ENCODE measurements around the gene KRTAP5-2. TPM values are rescaled to one million over a fixed set of nuclear protein-coding genes. Genes with fewer than 3 reads are reported as not detected.

Gene KRTAP5-2
- total RNA-seq, 4 donors from 2014 or later, result 0.55 to 15.1 TPM; not detected in 2

GRCh38 chr11:1565904-1566247, 32.2 kb downstream of the KRTAP5-2 start:
- TF ChIP-seq CTCF (IDR thresholded peaks at IDR 0.05), result no peak
- H3K4me3 ChIP-seq (ENCODE audit: low read depth, poor library complexity, severe bottlenecking), result no peak overlapping the region
- intact Hi-C loops (cut with DNase I; ENCODE audit: low total_unique reads), result no loop called here
- no peak for DNase-seq (ENCODE audit: low spot score in 2 of 2)
- 79 to 81% methylated on average over 2 to 5 of the region's 5 CpGs for WGBS, 2 donors

GRCh38 chr11:1565173-1565903, 32.8 kb downstream of the KRTAP5-2 start:
- intact Hi-C loops (cut with DNase I; ENCODE audit: low total_unique reads), result no loop called here
- 90 to 91% methylated on average over 15 to 19 of the region's 28 CpGs for WGBS, 2 donors
- DNase-seq (ENCODE audit: low spot score in 2 of 2), result no peak
- H3K4me3 ChIP-seq (ENCODE audit: low read depth, poor library complexity, severe bottlenecking), result no peak overlapping the region
- TF ChIP-seq POLR2A (IDR thresholded peaks at IDR 0.05), result no peak
- no peak for TF ChIP-seq CTCF (IDR thresholded peaks at IDR 0.05)

- H3K4me3 ChIP-seq (ENCODE audit: low read depth, poor library complexity, severe bottlenecking), result no peak overlapping the region
- WGBS, 2 donors, result 42 to 50% methylated on average over 15 to 16 of the region's 16 CpGs
- intact Hi-C loops (cut with DNase I; ENCODE audit: low total_unique reads), result no loop called here
- no peak for DNase-seq (ENCODE audit: low spot score in 2 of 2)
- TF ChIP-seq POLR2A (IDR thresholded peaks at IDR 0.05) (no peak), CTCF (IDR thresholded peaks at IDR 0.05) (no peak)
Observed at GRCh38 chr11:1564535-1565172, 33.4 kb downstream of the KRTAP5-2 start.

GRCh38 chr11:1563697-1564534, 34.2 kb downstream of the KRTAP5-2 start:
- intact Hi-C loops (cut with DNase I; ENCODE audit: low total_unique reads), result no loop called here
- no peak for TF ChIP-seq CTCF (IDR thresholded peaks at IDR 0.05)
- no peak overlapping the region for H3K4me3 ChIP-seq (ENCODE audit: low read depth, poor library complexity, severe bottlenecking)
- 85 to 89% methylated on average over 13 to 26 of the region's 29 CpGs for WGBS, 2 donors
- no peak for DNase-seq (ENCODE audit: low spot score in 2 of 2)

GRCh38 chr11:1563149-1563638, 34.9 kb downstream of the KRTAP5-2 start:
- H3K4me3 ChIP-seq (ENCODE audit: low read depth, poor library complexity, severe bottlenecking), result no peak overlapping the region
- TF ChIP-seq POLR2A (IDR thresholded peaks at IDR 0.05) (no peak), CTCF (IDR thresholded peaks at IDR 0.05) (no peak)
- WGBS, 2 donors, result 69 to 77% methylated on average over 8 to 11 of the region's 12 CpGs
- intact Hi-C loops (cut with DNase I; ENCODE audit: low total_unique reads), result no loop called here
- DNase-seq (ENCODE audit: low spot score in 2 of 2), result no peak

Data from lower leg skin (tissue), 4 donors.